ENCODE measurements around the gene GRM1.

GRM1 gene

DNA sequence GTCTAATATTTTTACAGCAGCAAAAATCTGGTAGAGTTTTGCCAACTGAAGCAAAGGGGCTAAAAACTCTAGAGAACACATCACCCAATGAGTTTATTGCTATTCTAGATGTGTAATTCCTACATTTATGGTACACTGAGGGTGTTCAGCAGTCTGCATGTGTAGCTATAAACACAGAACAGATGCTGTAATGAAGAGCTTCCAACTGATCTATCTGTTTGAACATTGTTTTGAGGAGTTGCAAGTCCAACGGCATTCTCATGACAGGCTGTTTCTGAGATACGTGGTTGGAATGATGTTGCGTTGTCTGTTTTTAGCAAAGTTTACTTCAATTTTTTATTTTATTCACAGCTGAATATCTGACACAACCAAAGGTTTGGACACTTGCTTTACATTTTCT, 373.6 kb downstream of the GRM1 start:
- DNase-seq = no peak

DNA sequence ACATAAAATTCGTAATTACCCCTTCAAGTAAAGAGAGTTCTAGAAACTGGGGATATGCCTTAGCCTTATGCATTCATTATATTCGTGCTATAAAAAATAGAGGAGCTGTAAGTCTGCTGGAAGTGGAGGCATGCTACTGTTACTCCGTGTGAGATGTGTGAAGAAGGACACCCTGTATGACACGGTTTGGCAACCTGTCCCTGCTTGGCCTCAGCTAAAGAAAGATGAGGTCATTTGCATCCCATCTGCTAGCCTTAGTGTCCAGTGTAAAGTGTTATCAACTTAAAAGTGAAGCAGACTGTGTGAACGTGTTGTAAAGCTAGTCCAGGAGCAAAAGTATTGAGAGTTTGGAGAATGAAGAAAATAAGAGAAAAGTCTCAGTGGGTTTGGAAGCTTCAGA, 379.7 kb downstream of the GRM1 start:
- DNase-seq = no peak

- no peak for DNase-seq
Measured at GRCh38 chr6:146410851-146411595, 382.2 kb downstream of the GRM1 start.

DNA sequence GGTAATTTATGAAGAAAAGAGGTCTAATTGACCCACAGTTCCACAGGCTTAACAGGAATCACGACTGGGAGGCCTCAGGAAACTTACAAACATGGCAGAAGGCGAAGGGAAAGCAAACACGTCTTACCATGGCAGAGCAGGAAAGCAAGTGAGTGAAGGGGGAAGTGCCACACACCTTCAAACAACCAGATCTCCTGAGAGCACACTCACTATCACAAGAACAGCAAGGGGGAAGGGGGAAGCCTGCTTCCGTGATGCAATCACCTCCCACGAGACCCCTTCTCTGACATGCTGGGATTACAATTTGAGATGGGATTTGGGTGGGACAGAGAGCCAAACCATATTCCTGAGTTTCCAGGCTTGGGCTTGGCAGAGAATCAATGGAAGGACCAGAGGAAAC, 390.7 kb downstream of the GRM1 start:
- no peak for DNase-seq

DNA sequence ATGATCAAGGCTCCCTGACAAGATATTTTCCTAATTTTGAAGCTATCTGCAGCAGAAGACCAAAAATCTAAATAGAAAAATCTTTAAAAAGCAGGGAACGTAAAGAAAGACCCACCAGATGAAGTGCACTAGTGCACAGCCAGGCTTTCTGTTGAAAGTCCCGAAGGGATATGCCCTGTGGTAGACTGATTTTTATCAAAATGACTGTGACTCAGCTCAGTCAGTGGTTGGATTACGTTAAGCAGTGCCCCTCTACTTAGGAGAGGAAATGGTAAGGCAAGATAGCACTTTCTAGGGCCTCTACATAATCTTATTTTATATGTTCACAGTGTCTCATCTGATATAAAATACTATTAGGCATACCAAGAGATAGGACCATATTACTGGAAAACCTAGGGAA, 391.4 kb downstream of the GRM1 start:
- DNase-seq = no peak

- DNase-seq = no peak
Measured at GRCh38 chr6:146422789-146423375, 394.0 kb downstream of the GRM1 start.

GRCh38 chr6:146423452-146423851, 394.6 kb downstream of the GRM1 start:
- DNase-seq = no peak

DNA sequence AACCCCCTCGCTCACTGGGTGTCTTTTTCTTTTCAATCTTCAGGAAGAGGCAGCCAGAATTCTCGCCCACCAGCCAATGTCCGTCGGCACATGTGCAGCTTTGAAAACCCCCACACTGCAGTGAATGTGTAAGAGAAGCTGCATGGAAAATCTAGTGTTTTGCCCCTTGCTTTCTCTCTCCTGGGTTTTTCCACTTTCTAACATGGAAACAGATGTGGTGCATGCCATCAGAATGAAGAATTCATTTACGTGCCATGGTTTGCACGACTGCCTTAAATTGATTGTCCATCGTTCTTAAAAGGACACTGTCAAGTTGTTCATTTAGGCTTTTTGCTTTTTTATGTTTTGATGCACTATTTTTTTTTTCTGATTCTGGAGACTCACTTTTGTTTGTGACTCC, 397.7 kb downstream of the GRM1 start:
- no peak for DNase-seq

DNA sequence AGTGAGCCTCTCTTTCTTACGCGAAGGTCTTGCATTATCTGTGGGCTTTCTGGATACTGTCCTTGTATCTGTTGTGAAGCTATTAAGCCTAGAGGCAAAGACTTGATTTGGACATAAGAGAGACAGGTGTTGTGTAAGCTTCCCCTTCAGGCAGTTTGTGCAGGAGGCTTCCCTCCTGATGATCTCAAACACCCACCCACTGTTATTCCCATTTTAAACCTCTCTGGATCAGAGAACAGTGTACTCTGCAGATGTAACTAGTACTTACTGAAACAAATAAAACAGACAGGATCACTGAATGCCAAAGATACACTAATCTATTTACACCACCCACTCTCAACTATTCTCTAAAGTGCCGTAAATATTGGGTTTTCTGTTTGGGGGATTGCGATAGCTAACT, 401.0 kb downstream of the GRM1 start:
- no peak for DNase-seq

- no peak for DNase-seq
Measured at GRCh38 chr6:146433881-146434731, 405.2 kb downstream of the GRM1 start.

GRCh38 chr6:146434732-146435390, 406.0 kb downstream of the GRM1 start:
- no peak for DNase-seq

- no peak for DNase-seq
Measured at GRCh38 chr6:146441907-146442306, 413.0 kb downstream of the GRM1 start.

GRCh38 chr6:146444189-146444588, 415.3 kb downstream of the GRM1 start:
- DNase-seq = no peak

GRCh38 chr6:146445233-146445632, 416.4 kb downstream of the GRM1 start:
- DNase-seq = no peak

- no peak for DNase-seq
Measured at GRCh38 chr6:146456886-146457285, 428.0 kb downstream of the GRM1 start.

GRCh38 chr6:146460941-146461340, 432.1 kb downstream of the GRM1 start:
- no peak for DNase-seq

DNA sequence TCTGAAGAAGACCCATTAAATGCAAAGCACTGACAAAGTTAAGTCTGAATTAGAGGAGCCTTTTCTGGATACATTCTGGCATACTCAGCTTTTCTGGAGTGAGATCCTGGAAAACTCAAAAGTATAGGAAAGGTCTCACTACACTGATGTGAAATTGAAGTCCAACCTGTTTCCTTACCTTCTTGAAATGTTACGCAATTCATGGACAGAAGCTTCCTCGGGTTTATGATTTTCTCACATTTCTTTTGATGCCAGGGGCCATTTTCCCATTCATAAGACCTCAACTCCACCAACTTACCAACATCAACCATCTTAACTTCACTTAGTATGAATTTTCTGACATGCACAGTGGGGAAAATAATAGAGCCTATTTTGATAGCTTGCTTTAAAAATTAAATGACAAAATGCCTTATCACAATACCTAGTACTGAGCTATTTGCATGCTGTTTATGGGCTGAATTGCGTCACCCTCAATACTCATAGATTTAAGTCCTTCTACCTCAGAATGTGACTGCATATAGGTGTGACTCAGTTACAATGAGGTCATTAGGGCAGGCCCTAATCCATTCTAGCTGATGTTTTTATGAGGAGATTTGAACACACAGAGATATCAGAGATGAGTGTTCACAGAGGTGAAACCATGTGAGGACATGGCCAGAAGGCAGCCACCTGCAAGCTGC, 441.4 kb downstream of the GRM1 start:
- DNase-seq = no peak

GRCh38 chr6:146472918-146473317, 444.1 kb downstream of the GRM1 start:
- DNase-seq = no peak

GRCh38 chr6:146481527-146481926, 452.7 kb downstream of the GRM1 start:
- DNase-seq = no peak

GRCh38 chr6:146484411-146484810, 455.5 kb downstream of the GRM1 start:
- no peak for DNase-seq

All from midbrain (tissue), 1 donor.